Caco-2 (cell line): ENCODE measurements around the gene TBC1D9B. TPM values are rescaled to one million over a fixed set of nuclear protein-coding genes. Genes with fewer than 3 reads are reported as not detected.
A peak's percentile ranks its signal among the peaks of the same experiment; 100 is the strongest.

Source experiments
- BruUV-seq: library from RNA; stranded (reverse); fragments of 400-500 nt; replicated peaks from 2 replicates; lab custom pipeline; 2021; lab: Mats Ljungman, UMichigan
- CTCF ChIA-PET: fragments of 300-600 bp; sonication (Branson Sonifier 250); formaldehyde crosslinking; loops from one replicate; lab custom pipeline; 2022; ENCODE audit warnings: antibody characterized with exemption; lab: Charles Lee
- POLR2A ChIA-PET: fragments of 300-600 bp; sonication (Branson Sonifier 250); formaldehyde crosslinking; loops from one replicate; lab custom pipeline; 2022; ENCODE audit warnings: antibody characterized with exemption; lab: Charles Lee
- DNase-seq, 2 experiments: peaks; one replicate each; pipeline versions ENCODE4 v3.0.0 to v3.0.0-alpha.2; 2020 to 2022
- H3K27me3 ChIP-seq: replicated peaks from 2 replicates; pipeline ENCODE4 v1.6.0; 2011; ENCODE audit warnings: low read length; ENCODE audit not compliant: control insufficient read depth, insufficient read depth
- H3K36me3 ChIP-seq: 2 replicates; pipeline ENCODE4 v1.5.1; 2011; ENCODE audit warnings: low read length; ENCODE audit not compliant: control insufficient read depth, insufficient read depth
- H3K4me1 ChIP-seq: fragments of 250-450 bp; sonication (Bioruptor Pico); 2 replicates; pipeline ENCODE4 v1.5.1; 2020; ENCODE audit warnings: mild to moderate bottlenecking
- H3K4me3 ChIP-seq: 2 replicates; pipeline ENCODE4 v1.5.1; 2011; ENCODE audit warnings: low read depth, mild to moderate bottlenecking, control low read depth, low read length
- H3K9me3 ChIP-seq: fragments of 250-450 bp; sonication (Bioruptor Pico); 2 replicates; pipeline ENCODE4 v1.5.1; 2020; ENCODE audit warnings: mild to moderate bottlenecking, moderate library complexity
- H3K27ac Mint-ChIP-seq: one replicate; pipeline ENCODE4 v1.8.0; 2022; ENCODE audit warnings: mixed read lengths; ENCODE audit not compliant: unreplicated experiment
- H3K27me3 Mint-ChIP-seq: one replicate; pipeline ENCODE4 v1.8.0; 2022; ENCODE audit warnings: mixed read lengths; ENCODE audit not compliant: insufficient read depth, unreplicated experiment
- H3K36me3 Mint-ChIP-seq: one replicate; pipeline ENCODE4 v1.8.0; 2022; ENCODE audit warnings: mild to moderate bottlenecking, mixed read lengths; ENCODE audit not compliant: insufficient read depth, unreplicated experiment
- H3K4me1 Mint-ChIP-seq: one replicate; pipeline ENCODE4 v1.8.0; 2022; ENCODE audit warnings: low read depth, mixed read lengths; ENCODE audit not compliant: unreplicated experiment
- H3K4me3 Mint-ChIP-seq: one replicate; pipeline ENCODE4 v1.8.0; 2022; ENCODE audit warnings: mild to moderate bottlenecking, moderate library complexity, mixed read lengths; ENCODE audit not compliant: unreplicated experiment
- H3K9me3 Mint-ChIP-seq: one replicate; pipeline ENCODE4 v1.8.0; 2022; ENCODE audit warnings: mixed read lengths; ENCODE audit not compliant: unreplicated experiment
- CTCF ChIP-seq, 2 experiments: fragments of 200-600 bp in 1 of 2; IDR thresholded peaks; 1 replicate in 1 of 2; 2 replicates in 1 of 2; pipeline versions ENCODE4 v1.5.1 to v1.8.0; 2011 to 2022; ENCODE audit warnings: antibody characterized with exemption in 1 of 2, control low read depth in 1 of 2, inconsistent platforms in 1 of 2, low read depth in 1 of 2, low read length in 1 of 2, mild to moderate bottlenecking in 1 of 2, moderate library complexity in 1 of 2; ENCODE audit not compliant: insufficient read depth in 1 of 2, severe bottlenecking in 1 of 2, unreplicated experiment in 1 of 2
- intact Hi-C: fragments of 100-400 bp; cut with micrococcal nuclease; formaldehyde crosslinking; loops from one replicate; pipeline ENCODE4 v1.10.0; 2022; ENCODE audit not compliant: unreplicated experiment
- total RNA-seq: library from RNA; stranded (reverse); gene quantifications from 2 replicates; pipeline ENCODE4 v1.2.3, GENCODE V29; 2022

TBC1D9B gene
- total RNA-seq, 1 experiment from 2014 or later, result 107 TPM

GRCh38 chr5:179839328-179840256 is 68.1 kb downstream of the TBC1D9B start:
- DNase-seq, result no peak
- Mint-ChIP-seq H3K4me3 (no peak overlapping the region), H3K27ac (no peak overlapping the region), H3K27me3 (no peaks in the 10 kb centered on the region), H3K9me3 (peaks cover 2% of the 10 kb centered on the region), H3K4me1 (no peaks in the 10 kb centered on the region), H3K36me3 (peaks cover 74% of the 10 kb centered on the region)
- Histone ChIP-seq H3K27me3 (no peaks in the 10 kb centered on the region), H3K4me1 (no peaks in the 10 kb centered on the region), H3K36me3 (peaks cover 4% of the 10 kb centered on the region; the same call in 1 of the 2 replicates), H3K9me3 (no peaks in the 10 kb centered on the region; the same call in 1 of the 2 replicates), H3K4me3 (no peak overlapping the region)
- ChIA-PET CTCF (no interaction called here), POLR2A (no interaction called here)
- TF ChIP-seq CTCF (IDR thresholded peaks at IDR 0.05; ENCODE audit: insufficient read depth in 1 of 2, low read depth in 1 of 2, low read length in 1 of 2, severe bottlenecking in 1 of 2, unreplicated experiment in 1 of 2), result no peak
- no TSS peak for BruUV-seq
- intact Hi-C loops, result no loop called here

- H3K27me3 ChIP-seq, result no peaks in the 10 kb centered on the region
- H3K9me3 ChIP-seq, result no peaks in the 10 kb centered on the region
- intact Hi-C loops, result no loop called here
- Mint-ChIP-seq H3K9me3 (no peaks in the 10 kb centered on the region), H3K4me1 (no peaks in the 10 kb centered on the region), H3K27me3 (no peaks in the 10 kb centered on the region), H3K4me3 (no peak overlapping the region), H3K27ac (peak overlapping the region; percentile 23), H3K36me3 (peaks cover 88% of the 10 kb centered on the region)
- no peak for DNase-seq
- H3K4me1 ChIP-seq, result no peaks in the 10 kb centered on the region
- TSS peak; percentile 14 for BruUV-seq
- TF ChIP-seq CTCF (IDR thresholded peaks at IDR 0.05; ENCODE audit: insufficient read depth in 1 of 2, low read depth in 1 of 2, low read length in 1 of 2, severe bottlenecking in 1 of 2, unreplicated experiment in 1 of 2), result no peak
- ChIA-PET POLR2A (no interaction called here), CTCF (interaction anchor here (0.5 to 1.2 kb wide), 2 partner anchors 12 to 253 kb away, joined by 5 to 6 read pairs; no protein-coding TSS in a partner anchor)
- H3K4me3 ChIP-seq, result no peak overlapping the region
- peaks cover 10% of the 10 kb centered on the region for H3K36me3 ChIP-seq
Measured at GRCh38 chr5:179837076-179838011, 70.4 kb downstream of the TBC1D9B start.
